T-helper 17 cell (primary cell): ENCODE measurements around the gene TMEM126A. TPM values are rescaled to one million over a fixed set of nuclear protein-coding genes. Genes with fewer than 3 reads are reported as not detected.
A peak's percentile ranks its signal among the peaks of the same experiment; 100 is the strongest.
"Not testable (repeated sequence)": the region's sequence is repeated elsewhere in the genome, so short reads cannot be mapped to it uniquely, and the experiment has no call there.

Source experiments
- ATAC-seq: fragments of 150-1000 bp; cut with Tn5 transposase; 2 replicates; pipeline ENCODE4 v1.10.0; 2021; ENCODE audit warnings: mild to moderate bottlenecking, moderate library complexity
- DNase-seq, 3 donors: peaks; one replicate each; pipeline versions ENCODE4 v3.0.0 to v3.0.0-alpha.2; 2020 to 2021
- H3K9me3 ChIP-seq: one replicate; pipeline ENCODE4 v1.7.0; 2013; ENCODE audit warnings: low read length, mild to moderate bottlenecking; ENCODE audit not compliant: control insufficient read depth, poor library complexity, severe bottlenecking
- H3K27ac Mint-ChIP-seq: one replicate; pipeline ENCODE4 v1.8.0; 2022; ENCODE audit warnings: mild to moderate bottlenecking, moderate library complexity, mixed read lengths
- H3K27me3 Mint-ChIP-seq: one replicate; pipeline ENCODE4 v1.8.0; 2022; ENCODE audit warnings: mixed read lengths
- H3K36me3 Mint-ChIP-seq: one replicate; pipeline ENCODE4 v1.8.0; 2022; ENCODE audit warnings: low read depth, mixed read lengths
- H3K4me1 Mint-ChIP-seq: one replicate; pipeline ENCODE4 v1.8.0; 2022; ENCODE audit warnings: mild to moderate bottlenecking, mixed read lengths
- H3K4me3 Mint-ChIP-seq: one replicate; pipeline ENCODE4 v1.8.0; 2022; ENCODE audit warnings: mild to moderate bottlenecking, moderate library complexity, mixed read lengths
- total RNA-seq, 4 donors: library from RNA in 2 of 4; stranded (reverse) in 2 of 4; gene quantifications; one replicate each; pipeline ENCODE4 v1.2.3 and lab custom pipeline; 2022 to 2026

The TMEM126A gene
- total RNA-seq: 10 to 100 TPM; 19.6 to 21.1 TPM
- 14.5 to 23.1 reads per million in 2 donors for total RNA-seq (lab: John Stamatoyannopoulos, UW)

- Mint-ChIP-seq H3K27me3 (peaks cover 10% of the 10 kb centered on the region), H3K36me3 (peaks cover 4% of the 10 kb centered on the region), H3K4me3 (peak within 1 kb of the TSS; percentile 97), H3K4me1 (peaks cover 18% of the 10 kb centered on the region), H3K27ac (peak within 1 kb of the TSS; percentile 96)
- DNase-seq (peak; percentile 80 to 87 (median 85)), ATAC-seq (peak; percentile 99)
- no peaks in the 10 kb centered on the region for H3K9me3 ChIP-seq
These were observed at the start of gene TMEM126A for GRCh38 chr11:85647604-85648299. TSS of gene TMEM126A (plus strand) at chr11:85647967. CDS start at chr11:85650256, 2,289 bp downstream.

DNA sequence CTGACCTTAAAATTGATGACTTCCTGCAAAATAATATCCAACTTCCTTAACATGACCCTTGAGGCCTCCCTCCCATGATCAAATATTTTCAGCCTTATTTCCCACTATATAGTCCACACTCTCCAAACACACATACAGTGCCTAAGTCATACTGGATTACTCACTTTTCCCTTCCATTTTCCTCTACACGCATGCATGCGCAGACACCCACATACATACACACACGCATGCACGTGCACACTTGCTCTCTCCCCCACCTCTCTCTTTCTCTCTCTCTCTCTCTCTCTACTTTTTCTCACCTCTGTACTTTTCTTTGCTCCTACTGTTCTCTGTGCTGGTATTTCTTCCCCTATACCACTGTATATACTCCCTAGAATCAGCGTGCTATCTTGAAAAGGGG lies 48.7 kb upstream of the TMEM126A start:
- H3K36me3 Mint-ChIP-seq: peaks cover 9% of the 10 kb centered on the region
- no peak overlapping the region for H3K4me3 Mint-ChIP-seq
- no peak overlapping the region for H3K27ac Mint-ChIP-seq
- H3K4me1 Mint-ChIP-seq: peaks cover 14% of the 10 kb centered on the region
- no peaks in the 10 kb centered on the region for H3K9me3 ChIP-seq
- DNase-seq (no peak), ATAC-seq (no peak)
- peaks cover 7% of the 10 kb centered on the region for H3K27me3 Mint-ChIP-seq

- no peak for DNase-seq
- Mint-ChIP-seq H3K4me3 (no peak overlapping the region), H3K4me1 (peaks cover 14% of the 10 kb centered on the region), H3K27me3 (peaks cover 7% of the 10 kb centered on the region), H3K27ac (no peak overlapping the region), H3K36me3 (peaks cover 9% of the 10 kb centered on the region)
- no peak for ATAC-seq
- no peaks in the 10 kb centered on the region for H3K9me3 ChIP-seq
These were observed 45.1 kb upstream of the TMEM126A start for GRCh38 chr11:85602526-85603213.

DNA sequence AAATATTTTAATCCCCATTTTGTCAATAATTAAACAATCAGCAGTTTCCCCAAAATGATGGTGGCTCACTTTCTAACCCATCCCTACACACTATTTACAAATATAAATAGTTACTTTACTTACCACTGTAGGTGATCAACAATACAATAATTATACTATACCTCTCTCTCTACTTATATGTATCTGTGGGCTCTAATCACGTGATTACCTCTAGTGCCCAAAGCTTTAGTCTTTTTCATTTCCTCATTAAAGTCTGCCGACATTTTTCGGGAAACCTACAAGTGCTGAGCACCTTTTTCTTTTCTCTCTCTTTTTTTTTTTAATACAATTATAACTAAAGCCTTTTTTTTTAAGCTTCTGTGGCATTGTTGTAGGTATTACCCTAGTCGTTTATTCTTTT lies 44.5 kb upstream of the TMEM126A start:
- ATAC-seq: no peak
- H3K27me3 Mint-ChIP-seq: peaks cover 9% of the 10 kb centered on the region
- peaks cover 14% of the 10 kb centered on the region for H3K4me1 Mint-ChIP-seq
- no peak for DNase-seq
- no peak overlapping the region for H3K27ac Mint-ChIP-seq
- H3K4me3 Mint-ChIP-seq: no peak overlapping the region
- H3K36me3 Mint-ChIP-seq: peaks cover 9% of the 10 kb centered on the region
- H3K9me3 ChIP-seq: no peaks in the 10 kb centered on the region

GRCh38 chr11:85606237-85606636 lies 41.5 kb upstream of the TMEM126A start:
- not testable (repeated sequence) for H3K36me3 Mint-ChIP-seq, H3K27me3 Mint-ChIP-seq, H3K4me3 Mint-ChIP-seq, H3K9me3 ChIP-seq, ATAC-seq, DNase-seq, H3K27ac Mint-ChIP-seq, H3K4me1 Mint-ChIP-seq

- not testable (repeated sequence) for DNase-seq, H3K36me3 Mint-ChIP-seq, H3K4me1 Mint-ChIP-seq, H3K9me3 ChIP-seq, H3K4me3 Mint-ChIP-seq, H3K27ac Mint-ChIP-seq, H3K27me3 Mint-ChIP-seq, ATAC-seq
These were observed 39.1 kb upstream of the TMEM126A start for GRCh38 chr11:85608621-85609020.

DNA sequence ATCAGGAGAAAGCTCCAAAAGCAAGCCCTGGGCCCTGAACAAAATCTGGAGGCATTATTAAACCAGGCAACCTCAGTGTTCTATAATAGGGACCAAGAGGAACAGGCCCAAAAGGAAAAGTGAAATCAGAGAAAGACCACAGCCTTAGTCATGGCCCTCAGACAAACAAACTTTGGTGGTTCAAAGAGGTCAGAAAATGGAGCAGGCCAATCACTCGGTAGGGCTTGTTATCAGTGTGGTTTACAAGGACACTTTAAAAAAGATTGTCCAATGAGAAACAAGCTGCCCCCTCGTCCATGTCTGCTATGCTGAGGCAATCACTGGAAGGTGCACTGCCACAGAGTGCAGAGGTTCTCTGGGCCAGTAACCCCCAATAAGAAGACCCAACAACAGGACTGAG lies 38.5 kb upstream of the TMEM126A start:
- not testable (repeated sequence) for ATAC-seq, H3K4me1 Mint-ChIP-seq, H3K4me3 Mint-ChIP-seq, H3K9me3 ChIP-seq, H3K36me3 Mint-ChIP-seq, DNase-seq, H3K27me3 Mint-ChIP-seq, H3K27ac Mint-ChIP-seq

GRCh38 chr11:85611643-85612042 lies 36.1 kb upstream of the TMEM126A start:
- not testable (repeated sequence) for ATAC-seq, H3K36me3 Mint-ChIP-seq, H3K9me3 ChIP-seq

DNA sequence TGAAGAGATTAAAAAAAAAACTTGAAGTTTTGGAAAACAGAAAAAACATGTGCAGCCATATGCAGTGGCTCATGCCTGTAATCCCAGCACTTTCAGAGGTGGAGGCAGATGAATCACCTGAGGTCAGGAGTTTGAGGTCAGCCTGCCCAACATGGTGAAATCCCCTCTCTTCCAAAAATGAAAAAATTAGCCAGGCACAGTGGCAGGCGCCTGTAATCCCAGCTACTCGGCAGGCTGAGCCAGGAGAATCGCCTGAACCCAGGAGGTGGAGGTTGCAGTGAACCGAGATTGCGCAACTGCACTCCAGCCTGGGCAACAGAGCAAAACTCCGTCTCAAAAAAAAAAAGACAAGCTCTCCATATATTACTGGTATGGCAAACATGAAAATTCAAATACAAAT lies 28.3 kb upstream of the TMEM126A start:
- ATAC-seq (no peak), DNase-seq (no peak)
- H3K27ac Mint-ChIP-seq: no peak overlapping the region
- H3K9me3 ChIP-seq: no peaks in the 10 kb centered on the region
- no peak overlapping the region for H3K4me3 Mint-ChIP-seq
- peaks cover 11% of the 10 kb centered on the region for H3K27me3 Mint-ChIP-seq
- H3K36me3 Mint-ChIP-seq: no peaks in the 10 kb centered on the region
- H3K4me1 Mint-ChIP-seq: no peaks in the 10 kb centered on the region

More at GRCh38 chr11:85611643-85612042, 36.1 kb upstream of the TMEM126A start:
- peak overlapping the region; percentile 39 for H3K27ac Mint-ChIP-seq
- H3K27me3 Mint-ChIP-seq: peaks cover 15% of the 10 kb centered on the region
- H3K4me3 Mint-ChIP-seq, DNase-seq, H3K4me1 Mint-ChIP-seq: not testable (repeated sequence)

DNA sequence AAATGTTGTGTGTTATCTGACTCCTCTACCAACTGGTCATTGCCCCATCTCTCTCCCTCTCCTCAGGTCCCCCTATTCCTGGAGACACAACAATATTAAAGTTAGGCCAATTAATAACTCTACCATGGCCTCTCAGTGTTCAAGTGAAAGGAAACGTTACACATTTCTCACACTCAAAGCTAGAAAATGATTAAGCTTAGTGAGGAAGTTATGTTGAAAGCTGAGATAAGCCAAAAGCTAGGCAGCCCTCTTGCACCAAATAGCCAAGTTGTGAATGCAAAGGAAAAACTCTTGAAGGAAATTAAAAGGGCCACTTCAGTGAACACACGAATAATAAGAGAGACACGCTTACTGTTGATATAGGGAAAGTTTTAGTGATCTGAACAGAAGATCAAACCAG lies 27.5 kb upstream of the TMEM126A start:
- Mint-ChIP-seq H3K4me3 (no peak overlapping the region), H3K4me1 (peaks cover 3% of the 10 kb centered on the region), H3K27me3 (peaks cover 15% of the 10 kb centered on the region), H3K27ac (no peak overlapping the region), H3K36me3 (peaks cover 2% of the 10 kb centered on the region)
- H3K9me3 ChIP-seq: no peaks in the 10 kb centered on the region
- no peak for DNase-seq
- ATAC-seq: no peak

DNA sequence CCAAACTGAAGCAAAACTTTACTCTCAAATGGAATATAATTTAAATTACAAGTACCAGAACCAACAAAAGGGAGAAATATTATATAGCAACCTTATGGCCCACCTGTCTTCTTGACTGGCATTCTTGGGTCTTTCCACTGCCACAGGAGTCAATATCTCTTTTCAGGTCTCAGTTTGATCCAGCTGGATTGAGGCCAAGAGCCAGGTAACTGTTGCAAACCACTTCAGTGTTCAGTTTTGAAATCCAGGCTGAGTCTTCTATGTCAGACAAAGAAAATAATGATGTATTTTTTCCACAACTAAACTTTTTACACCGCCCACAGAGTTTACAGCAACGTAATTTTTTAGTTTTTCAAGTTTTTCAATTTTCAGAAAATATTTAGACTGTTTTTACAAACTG lies 21.3 kb upstream of the TMEM126A start:
- ATAC-seq (no peak), DNase-seq (no peak)
- Mint-ChIP-seq H3K36me3 (peaks cover 6% of the 10 kb centered on the region), H3K27ac (peak overlapping the region; percentile 99), H3K4me3 (peak overlapping the region; percentile 98), H3K4me1 (peaks cover 25% of the 10 kb centered on the region), H3K27me3 (peaks cover 4% of the 10 kb centered on the region)
- H3K9me3 ChIP-seq: no peaks in the 10 kb centered on the region

DNA sequence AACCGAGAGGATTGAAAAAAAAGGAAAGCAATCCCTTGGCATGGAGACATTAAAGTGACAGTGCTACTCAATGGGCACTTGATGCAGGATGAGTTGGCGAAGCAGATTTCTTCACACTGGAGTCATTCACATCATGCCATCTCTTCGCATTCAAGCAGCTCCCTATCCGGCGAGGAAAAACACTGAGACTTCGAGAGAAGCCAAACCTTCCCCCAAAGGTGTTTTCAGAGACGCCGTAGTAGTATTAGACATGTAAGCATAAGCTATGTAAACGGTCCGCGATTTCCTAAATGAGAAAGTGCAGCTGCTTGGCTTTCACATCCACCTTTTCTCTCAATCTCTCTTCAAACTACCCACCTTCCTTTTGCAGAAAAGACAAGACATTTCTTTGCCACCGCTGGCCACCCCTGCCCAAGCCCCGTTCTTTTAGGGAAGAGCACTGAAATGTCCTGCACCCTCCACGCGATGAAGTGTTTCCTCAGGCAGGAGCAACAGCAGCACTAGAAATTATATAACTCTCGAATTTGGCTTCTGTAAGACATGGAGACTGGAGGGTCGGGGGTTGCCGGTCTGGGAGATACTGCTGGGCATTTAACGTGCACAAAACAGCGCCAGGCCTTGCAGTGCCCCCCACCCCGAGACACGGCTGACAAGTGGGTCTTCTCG lies 20.3 kb upstream of the TMEM126A start, which contains the start of gene DLG2:
TSS of gene DLG2 (minus strand) at position 13 of the 666 bp plus-strand sequence.
- peaks cover 6% of the 10 kb centered on the region for H3K36me3 Mint-ChIP-seq
- H3K27me3 Mint-ChIP-seq: peaks cover 4% of the 10 kb centered on the region
- peak within 1 kb of the TSS; percentile 98 for H3K4me3 Mint-ChIP-seq
- DNase-seq (no peak), ATAC-seq (peak; percentile 2)
- peak within 1 kb of the TSS; percentile 99 for H3K27ac Mint-ChIP-seq
- H3K4me1 Mint-ChIP-seq: peaks cover 25% of the 10 kb centered on the region
- no peaks in the 10 kb centered on the region for H3K9me3 ChIP-seq
